ENCODE data around the gene GTF2A2. TPM values are rescaled to one million over a fixed set of nuclear protein-coding genes. Genes with fewer than 3 reads are reported as not detected.
A peak's percentile ranks its signal among the peaks of the same experiment; 100 is the strongest.
"Not testable (repeated sequence)": the region's sequence is repeated elsewhere in the genome, so short reads cannot be mapped to it uniquely, and the experiment has no call there.

GTF2A2 gene
- total RNA-seq, 1 experiment from 2014 or later, result 230 TPM

GRCh38 chr15:59646277-59646676 lies 11.0 kb downstream of the GTF2A2 start:
- ChIA-PET CTCF (interaction anchor here (0.7 kb wide), 1 partner anchor 9 kb away, joined by 5 read pairs; no protein-coding TSS in a partner anchor), POLR2A (ENCODE audit: low non-redundant PET) (no interaction called here)
- intact Hi-C loops (cut with micrococcal nuclease; ENCODE audit: unreplicated experiment), result no loop called here
- no TSS peak for BruUV-seq (replicated peaks)
- DNase-seq (ENCODE audit: low spot score), result no peak
- H3K4me3 ChIP-seq (ENCODE audit: low read depth, low read length, poor library complexity, severe bottlenecking), result no peak overlapping the region
- no peaks in the 10 kb centered on the region for H3K27me3 ChIP-seq (replicated peaks; ENCODE audit: insufficient read depth, low read depth, low read length, poor library complexity)
- H3K36me3 ChIP-seq (ENCODE audit: insufficient read depth, low read length, poor library complexity, severe bottlenecking), result peaks cover 26% of the 10 kb centered on the region
- TF ChIP-seq EZH2 (IDR thresholded peaks at IDR 0.05; ENCODE audit: borderline replicate concordance, low read depth, low read length, poor library complexity, severe bottlenecking) (no peak), CTCF (conservative IDR thresholded peaks at IDR 0.05; ENCODE audit: low read depth, low read length) (no peak)
- no peaks in the 10 kb centered on the region for H3K4me1 ChIP-seq (ENCODE audit: insufficient read depth, low read length, poor library complexity, severe bottlenecking)
- H3K27ac ChIP-seq (ENCODE audit: low read depth, low read length, poor library complexity, severe bottlenecking), result no peak overlapping the region
- H3K9me3 ChIP-seq (ENCODE audit: low read depth, low read length, poor library complexity, severe bottlenecking), result no peaks in the 10 kb centered on the region

GRCh38 chr15:59645812-59646211 lies 11.5 kb downstream of the GTF2A2 start:
- POLR2A ChIA-PET (ENCODE audit: low non-redundant PET); DNase-seq (ENCODE audit: low spot score); H3K4me3 ChIP-seq (ENCODE audit: low read depth, low read length, poor library complexity, severe bottlenecking); H3K9me3 ChIP-seq (ENCODE audit: low read depth, low read length, poor library complexity, severe bottlenecking); H3K4me1 ChIP-seq (ENCODE audit: insufficient read depth, low read length, poor library complexity, severe bottlenecking); intact Hi-C loops (cut with micrococcal nuclease; ENCODE audit: unreplicated experiment); BruUV-seq (replicated peaks); H3K27ac ChIP-seq (ENCODE audit: low read depth, low read length, poor library complexity, severe bottlenecking); H3K27me3 ChIP-seq (replicated peaks; ENCODE audit: insufficient read depth, low read depth, low read length, poor library complexity): not testable (repeated sequence)
- H3K36me3 ChIP-seq (ENCODE audit: insufficient read depth, low read length, poor library complexity, severe bottlenecking), result peaks cover 23% of the 10 kb centered on the region
- CTCF ChIA-PET, result interaction anchor here (0.7 kb wide), 1 partner anchor 9 kb away, joined by 5 read pairs; no protein-coding TSS in a partner anchor

GRCh38 chr15:59644756-59645155 lies 12.6 kb downstream of the GTF2A2 start:
- Histone ChIP-seq H3K4me1 (ENCODE audit: insufficient read depth, low read length, poor library complexity, severe bottlenecking) (no peaks in the 10 kb centered on the region), H3K27ac (ENCODE audit: low read depth, low read length, poor library complexity, severe bottlenecking) (no peak overlapping the region), H3K9me3 (ENCODE audit: low read depth, low read length, poor library complexity, severe bottlenecking) (no peaks in the 10 kb centered on the region), H3K4me3 (ENCODE audit: low read depth, low read length, poor library complexity, severe bottlenecking) (no peak overlapping the region), H3K36me3 (ENCODE audit: insufficient read depth, low read length, poor library complexity, severe bottlenecking) (peaks cover 12% of the 10 kb centered on the region), H3K27me3 (replicated peaks; ENCODE audit: insufficient read depth, low read depth, low read length, poor library complexity) (no peaks in the 10 kb centered on the region)
- ChIA-PET POLR2A (ENCODE audit: low non-redundant PET) (no interaction called here), CTCF (no interaction called here)
- BruUV-seq (replicated peaks), result no TSS peak
- DNase-seq (ENCODE audit: low spot score), result no peak
- intact Hi-C loops (cut with micrococcal nuclease; ENCODE audit: unreplicated experiment), result no loop called here
- TF ChIP-seq CTCF (conservative IDR thresholded peaks at IDR 0.05; ENCODE audit: low read depth, low read length) (no peak), EZH2 (IDR thresholded peaks at IDR 0.05; ENCODE audit: borderline replicate concordance, low read depth, low read length, poor library complexity, severe bottlenecking) (no peak)

GRCh38 chr15:59642351-59642750 lies 15.0 kb downstream of the GTF2A2 start:
- Histone ChIP-seq H3K9me3 (ENCODE audit: low read depth, low read length, poor library complexity, severe bottlenecking) (no peaks in the 10 kb centered on the region), H3K27ac (ENCODE audit: low read depth, low read length, poor library complexity, severe bottlenecking) (no peak overlapping the region), H3K4me3 (ENCODE audit: low read depth, low read length, poor library complexity, severe bottlenecking) (no peak overlapping the region), H3K4me1 (ENCODE audit: insufficient read depth, low read length, poor library complexity, severe bottlenecking) (no peaks in the 10 kb centered on the region), H3K36me3 (ENCODE audit: insufficient read depth, low read length, poor library complexity, severe bottlenecking) (peaks cover 16% of the 10 kb centered on the region), H3K27me3 (replicated peaks; ENCODE audit: insufficient read depth, low read depth, low read length, poor library complexity) (no peaks in the 10 kb centered on the region)
- CTCF ChIA-PET, result no interaction called here
- TF ChIP-seq CTCF (conservative IDR thresholded peaks at IDR 0.05; ENCODE audit: low read depth, low read length) (peak; percentile 34; the same call in 1 of the 2 replicates), EZH2 (IDR thresholded peaks at IDR 0.05; ENCODE audit: borderline replicate concordance, low read depth, low read length, poor library complexity, severe bottlenecking) (no peak)
- intact Hi-C loops (cut with micrococcal nuclease; ENCODE audit: unreplicated experiment), result no loop called here
- DNase-seq (ENCODE audit: low spot score), result no peak
- no TSS peak for BruUV-seq (replicated peaks)
- POLR2A ChIA-PET (ENCODE audit: low non-redundant PET), result no interaction called here

GRCh38 chr15:59637507-59637906 lies 19.8 kb downstream of the GTF2A2 start:
- H3K4me1 ChIP-seq (ENCODE audit: insufficient read depth, low read length, poor library complexity, severe bottlenecking); BruUV-seq (replicated peaks); H3K4me3 ChIP-seq (ENCODE audit: low read depth, low read length, poor library complexity, severe bottlenecking); H3K27me3 ChIP-seq (replicated peaks; ENCODE audit: insufficient read depth, low read depth, low read length, poor library complexity); POLR2A ChIA-PET (ENCODE audit: low non-redundant PET); intact Hi-C loops (cut with micrococcal nuclease; ENCODE audit: unreplicated experiment); DNase-seq (ENCODE audit: low spot score); H3K27ac ChIP-seq (ENCODE audit: low read depth, low read length, poor library complexity, severe bottlenecking); H3K9me3 ChIP-seq (ENCODE audit: low read depth, low read length, poor library complexity, severe bottlenecking): not testable (repeated sequence)
- H3K36me3 ChIP-seq (ENCODE audit: insufficient read depth, low read length, poor library complexity, severe bottlenecking), result peaks cover 13% of the 10 kb centered on the region
- CTCF ChIA-PET, result interaction anchor here (0.6 kb wide), 1 partner anchor 9 kb away, joined by 5 read pairs; no protein-coding TSS in a partner anchor
